Transverse colon (tissue), 4 donors: Measurements from ENCODE around the gene RPS6KA5.
"Not testable (repeated sequence)": the region's sequence is repeated elsewhere in the genome, so short reads cannot be mapped to it uniquely, and the experiment has no call there.

Experiments
- CTCF ChIP-seq, 5 experiments: fragments of 200-600 bp in 3 of 5; fragments of 450-650 bp in 2 of 5; sonication (generic) in 3 of 5; IDR thresholded peaks; 1 replicate in 2 of 5; 2 replicates in 3 of 5; pipeline ENCODE4 v1.5.1; 2016 to 2017; ENCODE audit warnings: antibody characterized with exemption in 5 of 5, inconsistent platforms in 3 of 5, mild to moderate bottlenecking in 2 of 5, moderate library complexity in 1 of 5
- EP300 ChIP-seq: sonication (generic); formaldehyde crosslinking; IDR thresholded peaks from one replicate; pipeline ENCODE4 v1.6.1; 2017; ENCODE audit warnings: antibody characterized with exemption, low read depth
- POLR2A ChIP-seq: fragments of 450-650 bp; IDR thresholded peaks from one replicate; pipeline ENCODE4 v1.6.1; 2016; ENCODE audit warnings: antibody characterized with exemption, mild to moderate bottlenecking, moderate library complexity
- POLR2AphosphoS5 ChIP-seq, 3 donors: sonication (generic); formaldehyde crosslinking; IDR thresholded peaks; one replicate each; pipeline ENCODE4 v1.6.1; 2016; ENCODE audit warnings: antibody characterized with exemption in 3 of 3

DNA sequence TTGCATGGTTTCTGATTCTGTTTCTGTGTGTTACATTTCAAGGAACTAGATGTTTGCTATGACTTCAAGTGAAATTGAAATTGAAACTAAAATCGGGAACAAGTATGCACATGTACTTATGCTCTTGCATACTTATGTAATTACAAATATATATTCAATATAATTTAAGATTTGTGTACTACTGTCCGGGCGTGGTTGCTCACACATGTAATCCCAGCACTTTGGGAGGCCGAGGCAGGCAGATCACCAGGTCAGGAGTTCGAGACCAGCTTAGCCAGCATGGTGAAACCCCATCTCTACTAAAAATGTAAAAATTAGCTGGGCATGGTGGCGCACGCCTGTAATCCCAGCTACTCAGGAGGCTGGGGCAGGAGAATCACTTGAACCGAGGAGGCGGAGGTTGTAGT lies 37.8 kb downstream of the RPS6KA5 start:
- TF ChIP-seq CTCF (IDR thresholded peaks at IDR 0.05); POLR2A; POLR2AphosphoS5 (IDR thresholded peaks at IDR 0.05); EP300: not testable (repeated sequence)
